ENCODE measurements around the gene CENPV.

GRCh38 chr17:16383772-16384287, 30.6 kb upstream of the CENPV start:
- TF ChIP-seq CTCF (IDR thresholded peaks at IDR 0.05; ENCODE audit: low read length), result no peak
- TF ChIP-seq EZH2 (optimal IDR thresholded peaks at IDR 0.05; ENCODE audit: low read depth, low read length), result no peak
- TF ChIP-seq EZH2phosphoT487 (IDR thresholded peaks at IDR 0.05; ENCODE audit: low read length), result no peak
